ENCODE data around the gene TULP3.
"Not testable (repeated sequence)": the region's sequence is repeated elsewhere in the genome, so short reads cannot be mapped to it uniquely, and the experiment has no call there.

Gene TULP3, protein sequence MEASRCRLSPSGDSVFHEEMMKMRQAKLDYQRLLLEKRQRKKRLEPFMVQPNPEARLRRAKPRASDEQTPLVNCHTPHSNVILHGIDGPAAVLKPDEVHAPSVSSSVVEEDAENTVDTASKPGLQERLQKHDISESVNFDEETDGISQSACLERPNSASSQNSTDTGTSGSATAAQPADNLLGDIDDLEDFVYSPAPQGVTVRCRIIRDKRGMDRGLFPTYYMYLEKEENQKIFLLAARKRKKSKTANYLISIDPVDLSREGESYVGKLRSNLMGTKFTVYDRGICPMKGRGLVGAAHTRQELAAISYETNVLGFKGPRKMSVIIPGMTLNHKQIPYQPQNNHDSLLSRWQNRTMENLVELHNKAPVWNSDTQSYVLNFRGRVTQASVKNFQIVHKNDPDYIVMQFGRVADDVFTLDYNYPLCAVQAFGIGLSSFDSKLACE

DNA sequence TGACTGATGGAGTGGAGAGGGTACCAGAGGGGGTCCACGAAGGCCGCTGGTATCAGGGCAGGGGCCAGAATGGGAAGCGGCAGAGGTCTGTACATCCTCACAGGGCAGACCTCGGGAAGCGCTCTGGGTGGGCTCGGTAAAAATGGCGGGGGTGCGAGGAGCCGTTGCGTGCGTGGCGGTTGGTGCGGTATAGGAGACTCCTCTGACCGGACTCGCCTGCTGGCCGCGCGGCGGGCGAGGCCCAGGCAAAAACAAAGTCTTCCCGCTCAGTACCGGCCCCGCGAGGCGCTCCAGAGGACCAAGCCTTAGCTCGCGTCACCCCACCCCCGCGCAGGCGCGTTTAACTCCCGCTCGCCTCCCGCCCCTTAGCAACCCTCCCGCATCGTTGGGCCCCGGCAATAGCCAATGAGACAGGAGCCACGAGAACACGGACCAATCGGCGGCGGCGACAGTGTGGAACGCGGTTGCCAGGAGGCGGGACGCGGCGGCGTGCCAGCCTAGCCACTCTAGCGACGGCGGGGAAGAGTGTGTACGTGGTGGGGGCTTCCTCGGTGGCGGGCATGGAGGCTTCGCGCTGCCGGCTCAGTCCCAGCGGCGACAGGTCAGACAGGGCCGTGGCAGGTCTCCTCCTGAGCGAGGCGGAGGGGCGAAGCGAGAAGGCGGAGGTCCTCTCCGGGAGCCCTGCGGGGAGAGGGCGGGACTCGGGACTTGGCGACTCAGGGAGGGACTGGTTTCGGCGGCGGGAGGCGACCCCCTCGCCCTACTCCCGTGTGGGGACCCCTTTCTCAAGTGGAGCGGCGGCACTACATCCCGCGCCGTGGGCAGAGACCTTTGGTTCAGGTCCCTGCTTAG is at the start of gene TULP3:
Gene TULP3, plus strand, starts transcription at position 504 of the 852 bp plus-strand sequence. Its CDS starts 57 bp downstream, at position 561.
- peak; percentile 96 for DNase-seq (ENCODE audit: low read depth)

DNA sequence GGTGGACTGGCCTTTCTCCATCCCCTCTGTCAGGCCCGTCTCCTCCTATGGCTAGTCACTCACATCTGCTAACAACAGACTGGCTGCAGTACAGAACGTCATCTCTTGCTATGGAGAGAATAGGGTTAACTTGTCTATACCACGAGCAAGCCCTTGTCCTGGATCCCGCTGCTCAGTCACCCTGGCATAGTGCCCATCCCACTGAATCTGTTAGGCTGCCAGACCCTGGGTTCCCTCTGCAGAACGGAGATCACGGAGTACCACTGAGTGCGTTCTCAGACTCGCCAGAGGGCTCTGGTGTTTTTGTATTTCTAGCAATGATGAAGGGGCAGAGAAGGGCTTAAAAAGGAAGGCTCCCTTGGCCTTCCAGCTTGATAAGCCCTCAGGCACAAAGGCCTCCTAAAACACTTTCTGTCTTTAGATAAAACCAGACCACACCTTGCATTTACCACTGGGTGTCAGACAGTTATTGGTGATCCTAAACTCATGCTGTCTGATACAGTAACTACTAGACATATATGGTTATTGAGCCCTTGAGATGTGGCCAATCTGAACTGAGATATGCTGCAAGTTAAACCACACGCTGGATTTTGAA is 49.5 kb upstream of the TULP3 start:
- DNase-seq (ENCODE audit: low read depth): no peak

DNA sequence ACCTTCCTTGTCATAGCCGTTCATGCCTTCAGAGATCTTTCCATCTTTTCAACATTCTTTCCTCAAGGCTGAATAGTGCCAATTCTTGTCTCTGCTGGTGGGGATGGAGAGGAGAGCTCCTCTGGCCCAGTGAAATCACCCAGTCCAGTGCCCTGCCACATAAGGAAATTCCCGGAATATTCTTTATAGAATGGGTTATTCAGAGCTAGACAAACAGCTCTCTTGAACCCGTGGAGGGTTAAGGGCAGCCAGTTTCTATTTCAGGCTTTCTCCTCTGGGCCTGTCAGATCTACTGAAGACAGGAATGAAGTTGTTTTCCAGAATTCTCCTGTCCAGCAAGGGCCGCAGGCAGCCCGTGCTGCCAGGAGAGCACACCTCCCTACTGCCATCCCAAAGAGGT is 47.7 kb upstream of the TULP3 start:
- DNase-seq (ENCODE audit: low read depth): no peak

DNA sequence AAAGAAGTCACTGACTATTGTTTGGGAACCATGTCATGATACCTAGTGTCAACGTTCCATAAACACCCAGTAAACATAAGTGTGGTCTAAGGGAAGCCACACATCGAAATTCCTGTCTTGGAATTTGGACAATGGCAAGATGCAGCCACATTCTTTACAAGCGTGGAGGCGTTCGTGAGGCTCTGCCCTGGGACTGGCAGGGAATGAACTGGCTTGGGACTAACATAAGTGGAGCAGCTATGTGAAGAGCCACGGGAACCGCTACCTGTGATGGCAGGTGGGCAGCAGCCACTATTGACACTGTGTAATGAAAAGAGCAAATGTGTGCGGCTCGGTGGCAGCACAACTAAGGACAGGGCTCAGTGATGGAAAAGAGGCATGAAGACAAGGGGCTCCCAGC is 45.9 kb upstream of the TULP3 start:
- no peak for DNase-seq (ENCODE audit: low read depth)

DNA sequence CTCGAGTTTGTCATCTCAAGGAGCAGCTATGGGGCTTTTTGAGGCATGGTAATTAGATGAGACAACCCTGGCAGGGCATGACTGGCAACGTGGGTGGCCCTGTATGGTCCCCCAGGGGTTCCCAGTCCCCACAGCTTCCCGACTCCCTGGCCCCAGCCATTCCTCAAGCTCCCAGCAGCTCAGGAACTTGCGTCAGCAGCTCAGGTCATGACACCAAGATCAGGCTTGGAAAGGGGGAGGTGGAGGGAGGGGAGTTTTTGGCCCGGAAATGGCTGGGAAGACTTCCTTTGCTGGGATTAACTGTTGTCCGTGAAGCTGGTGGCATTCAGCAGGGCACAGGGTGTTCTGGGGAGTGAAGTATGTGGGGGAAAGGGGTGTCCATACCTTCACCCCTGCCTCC is 45.4 kb upstream of the TULP3 start:
- DNase-seq (ENCODE audit: low read depth): no peak

DNA sequence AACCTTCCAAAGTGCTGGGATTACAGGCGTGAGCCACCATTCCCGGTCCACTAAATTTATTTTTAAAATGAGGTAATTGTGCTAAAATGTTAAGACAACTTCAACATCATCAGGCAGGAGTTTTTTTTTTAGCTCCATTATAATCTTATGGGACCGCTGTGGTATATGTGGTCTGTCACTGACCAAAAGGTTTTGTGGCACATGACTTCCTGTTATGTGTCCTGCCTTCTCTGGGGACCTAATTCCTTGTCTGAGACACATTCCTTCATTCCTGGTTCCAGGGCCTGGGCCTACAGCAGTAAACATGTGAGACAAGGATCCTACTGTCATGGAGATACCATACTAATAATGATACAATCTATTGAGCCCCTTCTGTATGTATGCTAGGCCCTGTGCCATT is 38.8 kb upstream of the TULP3 start:
- no peak for DNase-seq (ENCODE audit: low read depth)

DNA sequence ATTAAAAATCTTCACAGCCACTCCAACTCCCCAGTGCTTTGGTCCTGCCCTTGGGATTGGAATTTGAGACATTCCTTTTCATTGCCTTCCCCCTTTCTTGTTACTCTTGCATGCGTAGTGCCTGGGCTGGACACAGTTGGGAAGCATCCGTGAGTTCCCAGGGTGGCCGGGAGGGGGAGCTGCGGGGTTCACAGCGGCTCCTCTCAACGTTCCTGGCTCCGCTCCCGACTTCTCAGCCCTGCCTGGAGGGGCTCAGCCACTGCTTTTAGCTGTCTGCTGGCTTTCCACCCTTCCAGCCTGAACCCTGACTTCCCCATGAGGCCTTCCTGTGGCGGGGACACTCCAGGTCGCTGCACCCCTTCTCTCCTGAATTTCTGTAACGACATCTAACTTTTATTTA is 37.1 kb upstream of the TULP3 start:
- DNase-seq (ENCODE audit: low read depth): peak; percentile 35

DNA sequence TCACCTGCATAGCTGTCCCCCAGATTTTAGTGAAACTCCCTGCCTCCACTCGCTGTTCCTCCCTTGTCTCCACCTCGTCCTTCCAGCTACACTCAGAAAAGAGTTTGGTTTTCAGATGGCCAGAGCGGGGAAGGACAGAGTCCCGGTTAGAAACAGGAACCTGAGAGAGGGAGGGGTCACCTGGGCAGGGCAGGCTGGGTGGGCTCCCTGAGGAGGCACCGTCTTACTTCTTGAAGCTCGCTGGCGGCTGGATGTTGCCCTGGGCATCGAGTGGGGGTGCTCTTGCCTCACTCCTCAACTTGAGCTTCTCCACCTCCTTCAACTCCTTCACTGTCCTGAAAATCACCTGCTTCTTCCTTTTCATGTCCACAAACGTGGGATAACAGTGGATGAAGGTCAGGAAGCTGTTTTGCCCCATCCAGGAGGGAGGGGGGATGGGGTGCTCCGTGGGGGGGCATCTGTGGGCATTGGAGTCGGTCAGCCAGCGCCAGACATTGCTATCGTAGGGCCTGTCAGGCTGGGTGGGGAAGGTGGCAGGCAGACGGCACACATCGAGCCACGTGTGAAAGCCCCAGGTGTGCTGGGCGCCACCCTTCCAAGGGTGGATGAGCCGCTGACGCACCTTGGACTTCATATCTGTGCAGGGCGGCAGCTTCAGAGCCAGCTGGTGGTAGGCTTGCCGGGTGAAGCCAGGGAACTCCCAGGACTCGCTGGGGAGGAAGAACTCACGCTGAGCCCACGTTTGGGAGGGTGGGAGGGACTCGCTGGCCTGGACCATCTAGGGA is 35.8 kb upstream of the TULP3 start:
- DNase-seq (ENCODE audit: low read depth): no peak

DNA sequence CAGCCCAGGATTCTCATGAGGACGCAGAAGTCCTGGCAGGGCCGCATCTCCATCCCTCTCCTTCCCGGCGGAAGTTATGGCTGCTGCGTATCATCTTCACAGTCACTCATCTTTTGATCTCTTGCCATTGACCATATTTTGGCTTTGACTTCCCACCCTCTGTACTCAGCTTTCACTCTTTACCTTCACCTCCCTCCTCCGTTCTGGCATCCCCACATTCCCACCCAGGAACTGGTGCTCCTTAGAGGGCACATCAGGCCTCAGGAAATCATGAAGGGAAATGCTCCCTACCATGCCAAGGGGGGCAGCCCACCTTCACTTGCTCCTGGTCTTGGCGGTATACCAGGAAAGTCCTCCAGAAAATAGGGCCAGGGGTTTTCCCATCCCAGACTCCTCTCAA is 35.1 kb upstream of the TULP3 start:
- no peak for DNase-seq (ENCODE audit: low read depth)

DNA sequence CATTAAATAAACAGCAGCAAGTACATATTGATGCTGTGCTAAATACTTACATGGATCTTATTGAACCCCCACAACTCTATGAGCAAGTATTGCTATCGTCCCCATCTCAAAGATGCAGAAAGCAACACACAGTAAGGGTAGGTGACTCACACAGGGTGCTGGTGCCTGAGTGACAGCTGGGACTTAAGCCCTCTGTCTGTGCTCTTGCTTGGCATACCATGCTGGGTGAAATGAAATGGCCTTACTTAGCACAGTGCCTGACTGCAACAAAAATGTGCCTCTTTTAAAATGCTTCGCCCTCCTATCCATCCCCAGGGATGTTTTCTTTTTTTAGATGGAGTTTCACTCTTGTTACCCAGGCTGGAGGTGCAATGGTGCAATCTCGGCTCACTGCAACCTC is 34.6 kb upstream of the TULP3 start:
- no peak for DNase-seq (ENCODE audit: low read depth)

DNA sequence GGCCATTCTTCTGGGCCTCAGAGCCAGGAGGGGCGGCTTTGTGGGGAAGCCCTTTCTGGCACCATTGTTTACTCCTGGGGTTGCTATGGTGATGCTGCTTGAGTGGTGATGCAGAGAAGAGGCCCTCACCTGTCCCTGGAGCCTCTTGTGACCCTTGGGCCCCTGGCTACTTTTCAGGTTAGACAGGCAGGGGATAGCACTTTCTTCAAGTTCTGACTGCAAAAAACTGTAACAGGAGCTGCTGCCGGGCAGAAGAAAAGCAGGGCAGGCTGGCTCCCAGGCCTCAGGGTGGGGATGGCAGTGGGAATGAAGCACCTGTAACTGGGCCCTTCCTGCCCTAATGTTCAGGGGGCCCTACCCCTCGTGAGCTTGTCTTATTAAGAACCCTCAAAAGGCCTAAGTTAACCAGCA is 33.7 kb upstream of the TULP3 start, which contains the start of gene TEX52:
Gene TEX52, minus strand, starts transcription at position 19 of the 411 bp plus-strand sequence. Its CDS starts 13 bp downstream, at position 6.
- no peak for DNase-seq (ENCODE audit: low read depth)

DNA sequence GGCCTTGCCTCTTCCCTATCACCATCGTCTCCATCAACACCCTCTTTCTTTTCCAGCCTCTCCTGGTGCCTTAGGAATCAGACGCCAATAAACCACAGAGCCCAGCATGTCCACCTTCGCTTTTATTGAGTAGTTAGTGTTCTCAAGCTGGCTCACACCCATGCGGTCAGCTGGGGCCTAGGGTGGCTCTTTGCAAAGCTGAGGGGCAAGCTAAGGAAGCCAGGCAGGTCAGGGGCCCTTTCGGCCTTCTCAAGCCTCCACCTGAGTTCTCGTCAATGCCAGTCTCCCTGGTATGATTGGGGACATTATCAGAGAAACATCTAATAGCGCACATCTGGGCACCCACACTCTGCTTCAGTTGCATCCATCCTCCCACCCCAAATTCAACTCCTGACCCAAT is 33.1 kb upstream of the TULP3 start:
- DNase-seq (ENCODE audit: low read depth): no peak

DNA sequence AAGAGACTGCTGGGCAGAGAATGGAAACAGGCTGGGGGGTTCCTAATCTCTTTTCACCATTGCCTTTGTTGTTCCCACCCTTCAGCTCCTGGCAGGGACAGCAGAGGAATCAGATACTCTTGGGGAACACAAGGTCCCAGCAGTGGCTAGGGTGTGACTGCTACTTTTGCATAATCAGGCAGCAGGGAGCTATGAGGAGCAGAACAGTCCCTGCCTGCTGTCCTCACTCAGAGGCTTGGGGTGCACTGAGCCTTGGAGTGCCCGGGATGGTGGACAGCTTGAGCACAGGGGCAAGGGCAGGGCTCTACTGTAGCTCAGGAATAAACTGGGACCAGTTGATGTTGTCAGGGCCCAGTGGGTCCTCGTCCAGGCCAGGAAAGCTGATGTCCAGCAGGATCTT is 32.4 kb upstream of the TULP3 start:
- no peak for DNase-seq (ENCODE audit: low read depth)

DNA sequence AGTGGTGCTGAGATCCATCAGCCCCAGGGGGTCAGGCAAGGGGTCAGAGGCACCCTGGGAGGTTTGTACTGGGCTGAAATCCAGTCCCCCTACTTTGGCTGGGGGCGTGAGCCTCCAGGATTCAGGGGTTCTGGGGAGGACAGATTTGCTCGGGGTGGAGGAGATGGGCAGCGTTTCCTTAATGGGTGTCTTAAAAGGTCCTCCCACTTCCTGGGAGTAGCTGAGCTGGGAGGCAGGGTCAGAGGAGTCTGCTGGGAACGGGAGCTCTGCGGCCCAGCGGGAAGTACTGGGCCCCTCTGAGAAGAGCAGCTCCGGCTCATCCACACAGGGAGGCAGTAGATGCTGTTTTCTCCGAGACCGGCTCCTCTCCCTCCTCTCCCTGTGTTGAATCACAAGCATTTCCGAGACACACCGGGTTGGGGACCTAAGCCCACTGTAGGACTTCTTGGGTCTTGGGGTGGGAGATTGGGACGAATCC is 31.7 kb upstream of the TULP3 start:
- no peak for DNase-seq (ENCODE audit: low read depth)

DNA sequence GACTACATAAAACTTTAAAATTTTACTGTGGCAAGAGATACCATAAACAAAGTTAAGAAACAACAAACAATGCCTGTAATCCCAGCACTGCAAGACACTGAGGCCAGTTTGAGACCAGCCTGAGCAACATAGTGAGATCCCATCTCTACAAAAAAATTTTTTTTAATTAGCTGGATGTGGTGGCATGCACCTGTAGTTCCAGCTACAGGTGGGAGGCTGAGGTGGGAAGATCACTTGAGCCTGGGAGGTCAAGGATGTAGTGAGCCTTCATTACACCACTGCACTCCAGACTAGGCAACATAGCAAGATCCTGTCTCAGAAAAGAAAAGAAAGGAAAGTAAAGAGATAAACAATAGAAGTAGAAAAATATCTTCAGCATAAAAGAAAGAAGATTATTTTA is 30.5 kb upstream of the TULP3 start:
- DNase-seq (ENCODE audit: low read depth): no peak

DNA sequence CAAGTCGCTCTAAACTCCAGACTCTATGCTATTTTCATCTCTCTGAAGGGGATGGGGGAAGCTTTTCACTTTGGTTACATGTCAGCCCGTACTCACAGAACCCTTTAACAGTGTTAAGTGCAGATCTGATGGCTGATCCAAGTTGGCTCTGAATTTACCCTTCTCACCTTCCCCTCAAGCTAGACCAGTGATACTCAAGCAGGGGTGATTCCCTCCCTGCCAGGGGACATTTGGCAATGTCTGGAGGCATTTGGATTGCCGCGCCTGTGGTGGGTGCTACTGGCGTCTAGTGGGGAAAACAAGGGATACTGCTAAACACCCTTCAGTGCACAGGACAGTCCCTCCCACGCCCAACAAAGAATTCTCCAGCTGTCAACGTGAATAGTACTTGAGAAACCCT is 27.8 kb upstream of the TULP3 start:
- DNase-seq (ENCODE audit: low read depth): no peak

DNA sequence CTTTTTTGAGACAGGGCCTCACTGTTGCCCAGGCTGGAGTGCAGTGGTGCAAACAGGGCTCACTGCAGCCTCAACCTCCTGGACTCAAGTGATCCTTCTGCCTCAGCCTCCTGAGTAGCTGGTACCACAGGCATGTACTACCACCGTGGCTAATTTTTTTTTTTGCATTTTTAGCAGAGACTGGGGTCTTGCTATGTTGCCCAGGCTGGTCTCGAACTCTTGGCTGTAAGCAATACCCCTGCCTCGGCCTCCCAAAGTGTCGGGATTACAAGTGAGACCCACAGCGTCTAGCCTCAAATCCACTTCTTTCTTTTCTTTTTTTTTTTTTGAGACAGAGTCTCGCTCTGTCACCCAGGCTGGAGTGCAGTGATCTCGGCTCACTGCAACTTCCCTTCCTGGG is 27.3 kb upstream of the TULP3 start:
- DNase-seq (ENCODE audit: low read depth): not testable (repeated sequence)

DNA sequence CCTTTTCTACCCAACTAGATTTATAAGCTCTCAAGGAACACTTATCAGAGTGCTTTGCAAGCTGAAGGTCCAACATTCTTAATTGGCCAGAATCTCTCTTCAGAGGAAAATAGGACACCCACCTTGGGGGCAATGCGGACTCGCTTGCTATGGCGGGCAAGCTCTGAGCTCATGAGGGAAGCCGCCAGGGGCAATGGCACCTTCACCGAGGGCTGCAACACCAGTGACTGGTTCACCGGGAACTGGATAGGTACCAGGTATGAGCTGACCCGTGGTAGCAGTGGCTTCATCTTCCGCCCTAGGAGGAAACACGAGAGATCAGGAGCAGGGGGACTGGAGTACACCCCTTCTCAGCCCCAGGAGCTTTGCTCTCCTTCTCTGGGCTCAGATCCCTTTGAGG is 26.5 kb upstream of the TULP3 start:
- DNase-seq (ENCODE audit: low read depth): no peak

DNA sequence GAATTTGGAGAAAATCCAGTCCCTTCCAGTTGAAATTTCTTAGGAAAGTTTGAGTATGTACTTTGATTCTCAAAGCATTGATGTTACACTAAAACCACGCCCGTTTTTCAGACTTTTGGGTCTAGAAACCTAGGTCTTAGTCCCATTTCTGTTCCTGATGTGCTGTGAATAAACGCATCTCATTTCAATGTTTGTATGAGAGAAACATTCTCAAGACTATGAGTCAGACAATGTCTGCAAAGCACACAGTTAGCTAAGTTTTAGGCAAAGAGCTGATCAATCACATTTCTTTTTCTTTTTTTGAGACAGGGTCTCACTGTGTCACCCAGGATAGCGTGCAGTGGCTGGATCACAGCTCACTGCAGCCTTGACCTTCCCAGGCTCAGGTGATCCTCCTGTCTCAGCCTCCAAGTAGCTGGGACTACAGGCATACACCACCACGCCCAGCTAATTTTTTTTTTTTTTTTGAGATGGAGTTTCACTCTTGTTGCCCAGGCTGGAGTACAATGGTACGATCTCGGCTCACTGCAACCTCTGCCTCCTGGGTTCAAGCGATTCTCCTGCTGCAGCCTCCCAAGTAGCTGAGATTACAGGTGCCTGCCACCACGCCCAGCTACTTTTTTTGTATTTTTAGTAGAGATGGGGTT is 21.6 kb upstream of the TULP3 start:
- not testable (repeated sequence) for DNase-seq (ENCODE audit: low read depth)

DNA sequence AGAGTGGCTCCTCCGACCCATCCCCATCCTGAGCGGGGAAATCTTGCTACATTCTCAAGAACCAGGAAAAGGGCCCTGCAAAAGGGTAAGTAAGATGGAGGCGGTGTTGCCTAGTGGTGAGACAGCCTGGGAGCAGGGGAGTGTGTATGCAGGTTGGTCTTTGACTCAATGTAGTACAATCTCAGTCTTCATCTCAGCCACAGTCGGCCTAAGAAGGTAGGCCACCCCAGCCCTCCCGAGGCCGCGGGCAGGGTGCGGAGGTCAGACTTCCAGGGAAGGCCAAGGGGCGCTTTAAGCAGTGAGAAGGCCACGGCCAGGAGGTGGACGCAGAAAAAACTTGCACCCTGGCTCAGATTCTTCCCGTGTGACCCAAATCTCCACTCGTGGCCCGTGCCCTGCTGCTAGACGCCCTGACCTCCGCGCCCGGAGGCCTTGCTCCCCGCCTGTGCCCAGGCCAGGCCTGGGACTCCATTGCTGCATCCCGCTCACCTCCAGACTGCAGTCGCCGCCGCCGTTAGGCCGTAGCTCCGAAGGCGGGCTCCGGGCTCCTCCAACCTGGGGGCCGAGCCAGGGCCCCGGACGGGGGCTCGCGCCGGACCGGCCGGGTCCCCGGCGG is 14.2 kb upstream of the TULP3 start:
- no peak for DNase-seq (ENCODE audit: low read depth)
